GM12873 (cell line): ENCODE measurements around the gene ETNK2.

ENCODE experiments used
- CTCF ChIP-seq: IDR thresholded peaks from 2 replicates; pipeline ENCODE4 v1.5.1; 2012; ENCODE audit warnings: low read depth, mild to moderate bottlenecking, moderate library complexity, low read length, control low read depth; ENCODE audit not compliant: insufficient read depth; ENCODE audit errors: missing control alignments

Gene ETNK2

GRCh38 chr1:204146309-204146708, 5.5 kb downstream of the ETNK2 start:
- no peak for TF ChIP-seq CTCF

GRCh38 chr1:204145033-204145504, 6.8 kb downstream of the ETNK2 start:
- no peak for TF ChIP-seq CTCF

- TF ChIP-seq CTCF = no peak
Measured at GRCh38 chr1:204143276-204144041, 8.4 kb downstream of the ETNK2 start.

- TF ChIP-seq CTCF = no peak
Measured at GRCh38 chr1:204142032-204142974, 9.5 kb downstream of the ETNK2 start.

GRCh38 chr1:204141131-204141530, 10.7 kb downstream of the ETNK2 start:
- no peak for TF ChIP-seq CTCF

GRCh38 chr1:204139952-204140351, 11.9 kb downstream of the ETNK2 start:
- TF ChIP-seq CTCF = no peak

- no peak for TF ChIP-seq CTCF
Measured at GRCh38 chr1:204139088-204139487, 12.8 kb downstream of the ETNK2 start.
